HFFc6 (cell line): ENCODE results near the gene ZNF827. TPM values are rescaled to one million over a fixed set of nuclear protein-coding genes. Genes with fewer than 3 reads are reported as not detected.

ENCODE experiments used
- DNase-seq: peaks from one replicate; pipeline ENCODE4 v3.0.0-alpha.2; 2018
- H3K27ac Mint-ChIP-seq: 2 replicates; pipeline ENCODE4 v1.8.0; 2020; ENCODE audit warnings: mild to moderate bottlenecking, mixed read lengths
- H3K27me3 Mint-ChIP-seq: 2 replicates; pipeline ENCODE4 v1.8.0; 2021; ENCODE audit warnings: mild to moderate bottlenecking, moderate library complexity, mixed read lengths; ENCODE audit not compliant: insufficient read depth
- H3K36me3 Mint-ChIP-seq: 2 replicates; pipeline ENCODE4 v1.8.0; 2021; ENCODE audit warnings: low read depth, mixed read lengths
- H3K4me1 Mint-ChIP-seq: 2 replicates; pipeline ENCODE4 v1.8.0; 2020; ENCODE audit warnings: low read depth, mixed read lengths
- H3K4me3 Mint-ChIP-seq: 2 replicates; pipeline ENCODE4 v1.8.0; 2020; ENCODE audit warnings: mild to moderate bottlenecking, moderate library complexity, mixed read lengths
- H3K9me3 Mint-ChIP-seq: 2 replicates; pipeline ENCODE4 v1.8.0; 2020; ENCODE audit warnings: mild to moderate bottlenecking, mixed read lengths
- CTCF ChIP-seq: fragments of 200-600 bp; sonication (generic); IDR thresholded peaks from 2 replicates; pipeline ENCODE4 v1.5.0; 2021; ENCODE audit warnings: antibody characterized with exemption, mild to moderate bottlenecking
- total RNA-seq, 6 experiments: library from RNA; stranded (reverse); fragmentation: NEBNext Ultra II Directional; extraction: Animal tissue kit (Norgen Biotek cat#: 25700); gene quantifications; 2 replicates in 1 of 6; 3 replicates in 5 of 6; pipeline ENCODE4 v1.2.3, GENCODE V29; 2021

The ZNF827 gene
- total RNA-seq, 6 experiments from 2014 or later, result 15.8 to 22.4 (median 17.6) TPM

GRCh38 chr4:145927030-145927429 is 11.6 kb downstream of the ZNF827 start:
- no peak overlapping the region for H3K4me3 Mint-ChIP-seq

GRCh38 chr4:145921231-145921630 is 17.4 kb downstream of the ZNF827 start:
- TF ChIP-seq CTCF, result no peak
- no peak for DNase-seq
- H3K27ac Mint-ChIP-seq, result peak overlapping the region; percentile 85; the same call in 1 of the 2 replicates
- H3K4me1 Mint-ChIP-seq, result peaks cover 36% of the 10 kb centered on the region
- no peaks in the 10 kb centered on the region; the same call in 1 of the 2 replicates for H3K9me3 Mint-ChIP-seq
- peaks cover 20% of the 10 kb centered on the region for H3K36me3 Mint-ChIP-seq
- no peaks in the 10 kb centered on the region; the same call in none of the 2 replicates for H3K27me3 Mint-ChIP-seq
- H3K4me3 Mint-ChIP-seq, result no peak overlapping the region

More at GRCh38 chr4:145927030-145927429, 11.6 kb downstream of the ZNF827 start:
- Mint-ChIP-seq H3K4me1 (peaks cover 16% of the 10 kb centered on the region), H3K9me3 (no peaks in the 10 kb centered on the region; the same call in 1 of the 2 replicates), H3K27ac (no peak overlapping the region), H3K36me3 (peaks cover 16% of the 10 kb centered on the region), H3K27me3 (no peaks in the 10 kb centered on the region)
- DNase-seq, result no peak
- TF ChIP-seq CTCF, result no peak

- peaks cover 36% of the 10 kb centered on the region for H3K4me1 Mint-ChIP-seq
- H3K4me3 Mint-ChIP-seq, result peak overlapping the region; percentile 23; the same call in 1 of the 2 replicates
- H3K27ac Mint-ChIP-seq, result peak overlapping the region; percentile 85
- no peaks in the 10 kb centered on the region; the same call in 1 of the 2 replicates for H3K9me3 Mint-ChIP-seq
- peak; percentile 73 for DNase-seq
- H3K36me3 Mint-ChIP-seq, result peaks cover 10% of the 10 kb centered on the region
- no peaks in the 10 kb centered on the region; the same call in none of the 2 replicates for H3K27me3 Mint-ChIP-seq
- TF ChIP-seq CTCF, result no peak
Measured at GRCh38 chr4:145920205-145920604, 18.4 kb downstream of the ZNF827 start.

GRCh38 chr4:145912376-145912775 is 26.2 kb downstream of the ZNF827 start:
- no peak overlapping the region for H3K27ac Mint-ChIP-seq
- no peak for TF ChIP-seq CTCF
- no peaks in the 10 kb centered on the region for H3K9me3 Mint-ChIP-seq
- no peak overlapping the region for H3K4me3 Mint-ChIP-seq
- DNase-seq, result no peak
- H3K27me3 Mint-ChIP-seq, result no peaks in the 10 kb centered on the region; the same call in 1 of the 2 replicates
- peaks cover 6% of the 10 kb centered on the region; the same call in 1 of the 2 replicates for H3K36me3 Mint-ChIP-seq
- peaks cover 22% of the 10 kb centered on the region for H3K4me1 Mint-ChIP-seq

GRCh38 chr4:145909773-145910172 is 28.9 kb downstream of the ZNF827 start:
- Mint-ChIP-seq H3K27ac (no peak overlapping the region), H3K9me3 (no peaks in the 10 kb centered on the region), H3K4me3 (no peak overlapping the region), H3K4me1 (peaks cover 29% of the 10 kb centered on the region), H3K36me3 (peaks cover 6% of the 10 kb centered on the region; the same call in 1 of the 2 replicates), H3K27me3 (no peaks in the 10 kb centered on the region)
- TF ChIP-seq CTCF, result no peak
- DNase-seq, result no peak
